ENCODE results near the gene GNPNAT1. TPM values are rescaled to one million over a fixed set of nuclear protein-coding genes. Genes with fewer than 3 reads are reported as not detected.

The GNPNAT1 gene
- total RNA-seq, 4 donors from 2014 or later = 14.0 to 45.6 (median 14.9) TPM

DNA sequence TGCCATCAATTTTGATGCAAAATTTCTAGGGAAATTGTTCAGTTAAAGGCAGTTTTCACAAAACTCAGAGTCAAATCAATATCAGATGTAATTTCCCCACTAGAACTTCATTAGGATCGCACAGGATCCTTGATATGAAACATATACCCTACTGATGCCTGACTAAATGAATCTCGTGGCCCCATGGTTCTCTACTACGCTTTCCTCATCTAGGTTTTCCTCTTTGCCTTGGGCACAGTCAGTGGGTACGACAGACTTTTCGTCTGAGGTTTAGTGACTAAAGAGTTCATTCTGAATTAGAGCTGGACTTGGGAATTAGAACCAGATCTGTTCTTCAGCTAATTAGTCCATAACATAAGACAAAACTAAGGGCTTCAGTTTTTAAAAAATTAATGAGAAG, 42.5 kb upstream of the GNPNAT1 start:
- DNase-seq (ENCODE audit: low spot score) (no peak), ATAC-seq (ENCODE audit: low FRiP score) (no peak)
- TF ChIP-seq, protein P1, sequence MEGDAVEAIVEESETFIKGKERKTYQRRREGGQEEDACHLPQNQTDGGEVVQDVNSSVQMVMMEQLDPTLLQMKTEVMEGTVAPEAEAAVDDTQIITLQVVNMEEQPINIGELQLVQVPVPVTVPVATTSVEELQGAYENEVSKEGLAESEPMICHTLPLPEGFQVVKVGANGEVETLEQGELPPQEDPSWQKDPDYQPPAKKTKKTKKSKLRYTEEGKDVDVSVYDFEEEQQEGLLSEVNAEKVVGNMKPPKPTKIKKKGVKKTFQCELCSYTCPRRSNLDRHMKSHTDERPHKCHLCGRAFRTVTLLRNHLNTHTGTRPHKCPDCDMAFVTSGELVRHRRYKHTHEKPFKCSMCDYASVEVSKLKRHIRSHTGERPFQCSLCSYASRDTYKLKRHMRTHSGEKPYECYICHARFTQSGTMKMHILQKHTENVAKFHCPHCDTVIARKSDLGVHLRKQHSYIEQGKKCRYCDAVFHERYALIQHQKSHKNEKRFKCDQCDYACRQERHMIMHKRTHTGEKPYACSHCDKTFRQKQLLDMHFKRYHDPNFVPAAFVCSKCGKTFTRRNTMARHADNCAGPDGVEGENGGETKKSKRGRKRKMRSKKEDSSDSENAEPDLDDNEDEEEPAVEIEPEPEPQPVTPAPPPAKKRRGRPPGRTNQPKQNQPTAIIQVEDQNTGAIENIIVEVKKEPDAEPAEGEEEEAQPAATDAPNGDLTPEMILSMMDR (IDR thresholded peaks at IDR 0.05) = no peak

- no peak for DNase-seq (ENCODE audit: low spot score)
- TF ChIP-seq, protein P1 (IDR thresholded peaks at IDR 0.05) = no peak
- ATAC-seq (ENCODE audit: low FRiP score) = no peak
Observed at GRCh38 chr14:52829527-52830185, 38.2 kb upstream of the GNPNAT1 start.

GRCh38 chr14:52827426-52827825, 36.0 kb upstream of the GNPNAT1 start:
- TF ChIP-seq, protein P1 (IDR thresholded peaks at IDR 0.05) = no peak
- no peak for DNase-seq (ENCODE audit: low spot score)

DNA sequence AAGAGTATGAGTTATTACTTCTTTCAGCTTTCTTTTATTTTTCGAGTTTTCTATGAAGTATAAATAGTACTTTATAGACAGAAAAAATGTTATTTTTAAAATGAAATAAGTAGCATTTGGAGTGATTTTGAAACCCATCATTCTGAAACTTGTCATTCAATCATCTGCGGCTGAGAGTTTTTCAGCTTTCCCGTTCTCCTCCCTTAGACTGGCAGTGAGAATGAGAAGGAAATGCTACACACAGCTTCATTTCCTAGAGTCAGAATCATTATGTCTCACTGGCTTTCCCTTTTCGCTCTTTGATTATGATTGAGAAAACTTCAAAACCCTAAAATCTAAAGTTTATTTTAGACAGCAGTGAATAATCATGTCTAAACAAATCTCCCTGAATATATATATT, 33.7 kb upstream of the GNPNAT1 start:
- TF ChIP-seq, protein P1 (IDR thresholded peaks at IDR 0.05) = no peak
- ATAC-seq (ENCODE audit: low FRiP score) (no peak), DNase-seq (ENCODE audit: low spot score) (no peak)

More at GRCh38 chr14:52827426-52827825, 36.0 kb upstream of the GNPNAT1 start:
- no peak for ATAC-seq (ENCODE audit: low FRiP score)

DNA sequence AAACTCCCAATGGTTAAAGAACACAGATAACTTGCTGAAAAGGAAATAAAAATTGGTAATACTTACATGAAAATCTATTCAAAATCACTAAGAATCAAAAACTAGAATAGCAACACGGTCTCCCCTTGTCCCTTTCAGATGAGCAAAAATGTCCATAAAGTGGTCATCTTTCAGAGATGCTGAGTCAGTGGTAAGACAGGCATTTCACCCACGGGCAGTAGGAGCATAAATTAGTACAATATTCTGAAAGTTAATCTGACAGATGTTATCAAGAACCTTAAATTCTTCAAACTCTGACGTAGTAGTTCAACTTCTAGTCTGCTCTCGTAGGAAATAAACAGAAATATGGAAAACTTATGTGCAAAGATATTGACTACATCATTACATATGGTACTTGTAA, 33.1 kb upstream of the GNPNAT1 start:
- ATAC-seq (ENCODE audit: low FRiP score) = no peak
- TF ChIP-seq, protein P1 (IDR thresholded peaks at IDR 0.05) = no peak
- no peak for DNase-seq (ENCODE audit: low spot score)

DNA sequence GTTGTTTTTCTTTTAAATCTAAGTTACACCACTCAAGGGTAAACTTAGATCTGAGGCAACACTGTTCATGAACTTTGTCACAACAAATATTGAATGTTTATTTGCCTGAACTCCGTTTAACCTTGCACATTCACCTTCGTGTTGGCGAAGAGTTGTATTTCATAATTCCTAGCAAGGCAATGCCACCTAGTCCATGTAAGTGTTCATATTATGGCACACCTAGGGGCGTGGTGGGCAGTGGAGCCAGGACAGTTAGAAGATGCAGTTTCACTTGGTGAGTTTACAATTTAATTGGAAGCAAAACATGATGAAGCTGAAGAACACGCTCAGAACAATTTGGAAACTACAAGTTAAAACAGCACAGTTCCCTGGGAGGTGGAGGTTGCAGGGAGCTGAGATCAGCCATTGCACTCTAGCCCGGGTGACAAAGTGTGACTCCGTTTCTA, 30.4 kb upstream of the GNPNAT1 start:
- ATAC-seq (ENCODE audit: low FRiP score) (no peak), DNase-seq (ENCODE audit: low spot score) (no peak)
- TF ChIP-seq, protein P1 (IDR thresholded peaks at IDR 0.05) = no peak

DNA sequence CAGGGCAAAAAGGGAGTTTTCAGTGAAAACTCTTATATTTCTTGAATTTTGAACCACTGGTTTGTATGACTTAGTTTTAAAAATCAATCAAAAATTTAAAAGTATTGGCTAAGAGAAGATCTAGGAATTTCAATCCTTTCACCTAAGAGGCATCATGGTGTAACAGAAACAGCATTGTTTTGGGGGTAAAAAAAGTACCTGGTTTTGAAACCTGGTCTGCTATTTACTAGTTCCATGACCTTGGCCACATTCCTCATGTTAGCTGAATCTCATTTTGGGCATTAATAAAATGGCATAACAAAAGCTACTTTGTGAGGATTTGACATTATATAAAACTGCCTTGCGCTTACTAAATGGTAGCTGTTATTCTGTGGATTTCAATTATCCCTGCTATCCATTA, 16.7 kb upstream of the GNPNAT1 start:
- no peak for ATAC-seq (ENCODE audit: low FRiP score)
- DNase-seq (ENCODE audit: low spot score) = no peak
- TF ChIP-seq, protein P1 (IDR thresholded peaks at IDR 0.05) = no peak
